Left cardiac atrium (tissue), 4 donors: ENCODE results near the gene PLG. TPM values are rescaled to one million over a fixed set of nuclear protein-coding genes. Genes with fewer than 3 reads are reported as not detected.
"Not testable (repeated sequence)": the region's sequence is repeated elsewhere in the genome, so short reads cannot be mapped to it uniquely, and the experiment has no call there.

Source experiments
- ATAC-seq, 2 donors: fragments of 200-7000 bp; cut with Tn5 transposase; one replicate each; pipeline ENCODE4 v1.9.1; 2020; ENCODE audit warnings: mild to moderate bottlenecking in 2 of 2, moderate library complexity in 2 of 2
- DNase-seq: peaks from one replicate; pipeline ENCODE4 v3.0.0-alpha.2; 2020
- intact Hi-C, 2 donors: fragments of 100-400 bp; cut with DNase I; formaldehyde crosslinking; loops; one replicate each; pipeline versions ENCODE4 v1.14.1 to v1.15.1; 2022 to 2023
- total RNA-seq, 2 donors: library from RNA; stranded (reverse); fragmentation: NEBNext Ultra II Directional; extraction: Animal tissue kit (Norgen Biotek cat#: 25700); gene quantifications; one replicate each; pipeline ENCODE4 v1.2.1, GENCODE V29; 2021
- donor health status: DM: no; HTN: yes; CAD: no.
- donor health status: DM: no; HTN: yes; CAD: no; lungs with severe emphysema.
- donor health status: DM: yes; HTN: yes; CAD: no.
- donor health status: Dilated cardiomyopathy.

Gene PLG
- total RNA-seq, 2 donors from 2014 or later = not detected

- intact Hi-C loops, DNase-seq, ATAC-seq: not testable (repeated sequence)
Measured at GRCh38 chr6:160695622-160696021, 6.4 kb upstream of the PLG start.

GRCh38 chr6:160696884-160697283 lies 5.2 kb upstream of the PLG start:
- intact Hi-C loops, DNase-seq: not testable (repeated sequence)
- ATAC-seq = peak in 1 of 2 donors; percentile 62

- intact Hi-C loops = no loop called here
- DNase-seq (no peak), ATAC-seq (no peak)
Measured at GRCh38 chr6:160697826-160698225, 4.2 kb upstream of the PLG start.

GRCh38 chr6:160704688-160705087 lies 2.6 kb downstream of the PLG start:
- DNase-seq, intact Hi-C loops, ATAC-seq: not testable (repeated sequence)

GRCh38 chr6:160708993-160709392 lies 6.9 kb downstream of the PLG start:
- ATAC-seq, intact Hi-C loops, DNase-seq: not testable (repeated sequence)

- DNase-seq (no peak), ATAC-seq (no peak)
- intact Hi-C loops = no loop called here
Measured at GRCh38 chr6:160714731-160715316, 12.8 kb downstream of the PLG start.

GRCh38 chr6:160730911-160731310 lies 28.9 kb downstream of the PLG start:
- DNase-seq = no peak
- ATAC-seq = no peak
- intact Hi-C loops = loop anchor here in 1 of 2 donors (5.0 kb wide), 1 partner anchor 641 kb away; no protein-coding TSS in a partner anchor

- intact Hi-C loops = loop anchor here in 1 of 2 donors (5.0 kb wide), 1 partner anchor 639 kb away; no protein-coding TSS in a partner anchor
- ATAC-seq = peak; percentile 58 to 65
- peak; percentile 30 for DNase-seq
Measured at GRCh38 chr6:160733050-160733646, 31.1 kb downstream of the PLG start.

GRCh38 chr6:160734627-160735026 lies 32.6 kb downstream of the PLG start:
- DNase-seq (no peak), ATAC-seq (no peak)
- intact Hi-C loops = loop anchor here in 1 of 2 donors (5.0 kb wide), 1 partner anchor 638 kb away; no protein-coding TSS in a partner anchor

- intact Hi-C loops = no loop called here
- DNase-seq = no peak
- no peak for ATAC-seq
Measured at GRCh38 chr6:160735523-160735922, 33.5 kb downstream of the PLG start.

- intact Hi-C loops = no loop called here
- no peak for ATAC-seq
Measured at GRCh38 chr6:160737934-160738333, 35.9 kb downstream of the PLG start.

GRCh38 chr6:160739955-160740354 lies 37.9 kb downstream of the PLG start:
- ATAC-seq (no peak), DNase-seq (no peak)
- intact Hi-C loops = no loop called here

More at GRCh38 chr6:160737934-160738333, 35.9 kb downstream of the PLG start:
- DNase-seq = no peak

GRCh38 chr6:160741012-160741411 lies 39.0 kb downstream of the PLG start:
- ATAC-seq, DNase-seq: not testable (repeated sequence)

GRCh38 chr6:160742090-160742489 lies 40.0 kb downstream of the PLG start:
- no peak for ATAC-seq
- no peak for DNase-seq
- intact Hi-C loops = no loop called here

More at GRCh38 chr6:160741012-160741411, 39.0 kb downstream of the PLG start:
- intact Hi-C loops = not testable (repeated sequence)

- ATAC-seq (no peak), DNase-seq (no peak)
- intact Hi-C loops = no loop called here
Measured at GRCh38 chr6:160750276-160750689, 48.2 kb downstream of the PLG start.

GRCh38 chr6:160753211-160753610 lies 51.2 kb downstream of the PLG start:
- intact Hi-C loops, ATAC-seq, DNase-seq: not testable (repeated sequence)

GRCh38 chr6:160755165-160755564 lies 53.1 kb downstream of the PLG start:
- intact Hi-C loops = no loop called here
- ATAC-seq (no peak), DNase-seq (no peak)

- DNase-seq (no peak), ATAC-seq (no peak)
- intact Hi-C loops = no loop called here
Measured at GRCh38 chr6:160756021-160756420, 54.0 kb downstream of the PLG start.

GRCh38 chr6:160756871-160757270 lies 54.8 kb downstream of the PLG start:
- intact Hi-C loops = no loop called here
- ATAC-seq (no peak), DNase-seq (no peak)

GRCh38 chr6:160764847-160765246 lies 62.8 kb downstream of the PLG start:
- no peak for DNase-seq
- intact Hi-C loops = no loop called here
- ATAC-seq = no peak

GRCh38 chr6:160765412-160765811 lies 63.4 kb downstream of the PLG start:
- DNase-seq (no peak), ATAC-seq (no peak)
- intact Hi-C loops = no loop called here
